HG03442 (cell line): ENCODE measurements around the gene DIP2C.
A peak's percentile ranks its signal among the peaks of the same experiment; 100 is the strongest.

Experiments
- ATAC-seq: cut with Tn5 transposase; IDR thresholded peaks from one replicate; pipeline ENCODE4 v1.9.1; 2021; ENCODE audit warnings: mild to moderate bottlenecking, moderate library complexity; ENCODE audit not compliant: unreplicated experiment

DIP2C gene

DNA sequence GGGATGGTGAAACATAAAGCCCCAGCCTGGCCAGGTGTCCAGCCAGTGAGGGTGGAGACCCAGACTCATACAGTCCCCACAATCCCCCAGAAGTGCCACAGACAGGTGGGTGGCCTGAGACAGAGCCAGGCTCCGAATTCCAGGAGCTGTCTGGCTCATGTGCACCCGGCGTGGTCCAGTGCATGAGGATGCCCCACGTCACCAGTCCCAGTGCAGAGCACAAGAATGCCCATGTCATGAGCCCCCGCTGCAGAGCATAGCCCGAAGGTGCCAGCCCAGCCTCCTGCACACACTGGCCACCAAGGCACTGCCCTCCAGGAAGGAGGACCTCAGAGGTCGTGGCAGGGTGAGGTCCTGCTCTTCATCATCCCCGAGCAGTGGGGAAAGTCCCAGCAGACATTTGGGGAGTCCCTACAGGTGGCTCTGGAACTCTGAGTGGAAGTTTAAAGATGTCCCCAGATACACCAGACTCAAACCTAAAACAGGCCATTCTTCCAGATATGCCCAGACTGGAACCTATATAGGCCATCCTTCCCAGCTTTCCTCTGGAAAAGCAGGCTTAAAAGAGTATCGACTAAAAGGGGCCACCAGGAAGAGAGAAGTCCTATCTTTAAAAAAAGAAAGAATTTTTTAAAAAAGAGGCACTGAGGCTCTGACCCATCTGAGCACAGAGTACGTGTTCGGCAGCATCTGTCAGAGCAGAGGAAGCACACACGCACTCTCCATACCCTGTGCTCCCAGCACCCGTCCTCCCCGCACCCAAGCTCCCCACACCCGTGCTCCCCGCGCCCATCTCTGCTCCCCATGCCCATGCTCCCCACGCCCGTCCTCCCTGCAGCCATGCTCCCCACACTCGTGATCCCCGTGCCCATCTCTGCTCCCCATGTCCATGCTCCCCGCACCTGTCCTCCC lies 11.5 kb downstream of the DIP2C start:
- no peak for ATAC-seq

DNA sequence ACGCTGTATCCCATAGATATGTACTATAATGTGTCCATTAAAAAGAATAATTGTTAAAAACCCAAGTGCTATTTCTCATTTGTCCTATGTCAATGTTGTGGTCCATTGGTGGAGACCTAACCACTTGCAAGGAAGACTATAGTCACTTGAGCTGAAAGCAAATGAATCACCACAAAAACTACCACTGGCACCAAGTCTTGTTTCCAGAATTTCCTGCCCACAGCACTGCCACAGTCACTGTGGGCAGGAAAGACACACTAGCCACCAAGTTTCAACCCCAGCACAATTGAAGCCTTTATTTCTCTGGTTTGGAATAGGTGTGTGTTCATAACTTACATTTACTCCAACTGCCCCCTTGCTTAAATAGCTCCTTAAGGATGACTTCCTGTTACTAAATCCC lies 12.4 kb downstream of the DIP2C start:
- no peak for ATAC-seq

DNA sequence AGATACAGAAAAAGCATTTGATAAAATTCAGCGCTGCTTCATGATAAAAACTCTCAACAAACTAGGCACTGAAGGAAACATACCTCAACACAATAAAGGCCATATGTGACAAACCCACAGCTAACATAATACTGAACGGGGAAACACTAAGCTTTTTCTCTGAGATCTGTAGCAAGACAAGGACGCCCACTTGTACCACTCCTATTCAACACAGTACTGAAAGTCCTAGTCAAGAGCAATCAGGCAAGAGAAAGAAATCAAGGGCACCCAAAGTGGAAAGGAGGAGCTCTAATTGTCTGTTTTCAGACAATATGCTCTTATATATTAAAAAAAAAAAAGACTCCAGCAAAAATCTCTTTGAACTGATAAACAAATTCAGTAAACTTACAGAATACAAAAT lies 13.3 kb downstream of the DIP2C start:
- peak; percentile 53 for ATAC-seq

DNA sequence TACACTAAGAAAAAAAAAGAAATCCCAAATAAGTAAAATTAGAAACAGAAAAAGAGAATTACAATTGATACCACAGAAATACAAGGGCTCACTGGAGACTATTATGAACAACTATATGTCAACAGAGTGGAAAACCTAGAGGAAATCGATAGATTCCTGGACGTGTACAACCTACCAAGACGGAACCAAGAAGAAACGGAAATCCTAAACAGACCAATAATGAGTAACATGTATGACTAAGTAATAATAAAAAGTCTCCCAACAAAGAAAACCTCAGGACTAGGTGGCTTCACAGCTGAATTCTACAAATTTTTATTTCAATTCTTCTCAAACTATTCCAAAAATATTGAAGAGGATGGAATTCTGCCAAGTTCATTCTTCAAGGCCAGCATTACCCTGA lies 13.9 kb downstream of the DIP2C start:
- ATAC-seq: no peak

DNA sequence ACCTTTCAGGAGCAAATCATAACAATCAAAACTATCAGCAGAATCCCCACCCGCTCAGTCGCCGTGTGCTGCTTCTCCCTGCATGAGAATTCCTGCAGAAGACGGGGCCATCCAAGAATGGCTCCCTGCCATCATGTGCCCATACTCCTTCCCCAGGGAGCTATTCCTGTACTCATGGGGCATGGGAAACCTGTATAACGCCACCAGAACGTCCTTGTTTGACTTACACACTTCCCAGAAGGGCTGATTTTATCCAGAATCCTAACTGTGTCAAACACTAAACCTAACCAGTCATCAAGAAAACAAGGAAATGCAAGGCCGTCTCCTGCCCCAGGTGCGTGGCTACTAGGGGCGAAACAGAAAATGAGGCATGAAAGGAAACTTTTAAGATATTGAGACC lies 16.0 kb downstream of the DIP2C start:
- ATAC-seq: no peak

DNA sequence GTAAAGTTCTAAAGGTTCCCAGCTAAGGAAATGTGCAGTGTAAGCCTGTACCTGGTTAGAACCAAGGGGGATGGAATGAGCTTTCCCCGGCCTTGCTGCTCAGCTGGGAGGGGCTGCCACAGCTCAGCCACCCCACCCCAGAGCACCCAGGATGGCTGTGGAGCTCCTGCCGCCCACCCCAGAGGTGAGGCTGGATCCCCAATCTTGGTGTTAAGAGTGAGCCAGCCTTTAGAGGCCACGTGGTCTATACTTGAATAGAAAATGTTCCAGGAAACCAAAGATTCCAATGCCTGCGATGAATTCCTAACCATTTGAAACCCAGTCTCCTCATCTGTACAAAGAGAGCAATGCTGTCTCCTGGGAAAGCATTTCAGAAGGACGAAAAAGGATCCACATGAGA lies 16.5 kb downstream of the DIP2C start:
- no peak for ATAC-seq

DNA sequence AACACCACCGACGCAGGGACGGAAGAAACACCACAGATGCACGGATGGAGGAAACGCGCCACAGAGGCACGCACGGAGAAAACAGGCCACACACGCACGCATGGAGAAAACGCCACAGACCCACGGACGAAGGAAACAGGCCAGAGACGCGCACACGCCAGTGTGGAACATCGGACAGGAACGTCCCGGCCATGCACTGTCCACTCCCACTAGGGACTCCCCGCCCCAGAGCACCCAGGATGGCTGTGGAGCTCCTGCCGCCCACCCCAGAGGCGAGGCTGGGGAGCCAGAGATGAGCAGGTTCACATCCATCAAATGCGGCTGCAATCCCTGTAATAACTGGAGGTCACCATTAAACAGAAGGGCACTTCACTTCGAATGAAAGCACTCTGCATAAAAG lies 17.3 kb downstream of the DIP2C start:
- ATAC-seq: no peak

DNA sequence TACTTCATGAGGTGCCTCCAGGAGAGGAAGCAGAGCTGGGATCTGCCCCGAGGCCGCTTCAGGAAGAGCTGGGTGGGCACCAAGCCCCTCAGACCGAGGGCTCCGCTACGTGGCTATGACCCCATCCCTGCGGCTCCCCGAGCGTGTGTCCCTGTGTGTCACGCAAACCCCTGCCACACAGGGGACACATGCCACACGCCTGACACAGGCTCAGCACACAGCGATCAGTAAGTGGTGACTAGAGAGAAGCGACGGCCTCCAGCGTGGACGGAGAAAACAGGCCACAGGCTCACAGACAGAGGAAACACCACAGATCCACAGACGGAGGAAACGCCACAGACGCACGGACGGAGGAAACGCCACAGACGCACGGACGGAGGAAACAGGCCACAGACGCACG lies 18.5 kb downstream of the DIP2C start:
- ATAC-seq: no peak

DNA sequence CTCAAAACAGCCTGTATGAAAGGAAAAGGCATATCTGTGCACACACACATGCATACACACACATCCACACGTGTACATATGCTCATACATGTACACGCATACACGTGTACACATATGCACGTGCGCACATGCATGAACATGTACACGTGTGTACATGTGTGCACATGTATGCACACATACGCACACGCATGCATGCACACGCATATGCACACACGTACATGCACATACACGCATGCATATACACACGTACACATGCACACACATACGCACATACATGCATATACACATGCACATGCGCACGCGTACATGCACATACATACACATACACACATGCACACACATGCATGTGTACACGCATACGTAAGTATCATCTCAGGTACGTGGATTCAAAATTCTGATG lies 19.4 kb downstream of the DIP2C start:
- ATAC-seq: no peak

DNA sequence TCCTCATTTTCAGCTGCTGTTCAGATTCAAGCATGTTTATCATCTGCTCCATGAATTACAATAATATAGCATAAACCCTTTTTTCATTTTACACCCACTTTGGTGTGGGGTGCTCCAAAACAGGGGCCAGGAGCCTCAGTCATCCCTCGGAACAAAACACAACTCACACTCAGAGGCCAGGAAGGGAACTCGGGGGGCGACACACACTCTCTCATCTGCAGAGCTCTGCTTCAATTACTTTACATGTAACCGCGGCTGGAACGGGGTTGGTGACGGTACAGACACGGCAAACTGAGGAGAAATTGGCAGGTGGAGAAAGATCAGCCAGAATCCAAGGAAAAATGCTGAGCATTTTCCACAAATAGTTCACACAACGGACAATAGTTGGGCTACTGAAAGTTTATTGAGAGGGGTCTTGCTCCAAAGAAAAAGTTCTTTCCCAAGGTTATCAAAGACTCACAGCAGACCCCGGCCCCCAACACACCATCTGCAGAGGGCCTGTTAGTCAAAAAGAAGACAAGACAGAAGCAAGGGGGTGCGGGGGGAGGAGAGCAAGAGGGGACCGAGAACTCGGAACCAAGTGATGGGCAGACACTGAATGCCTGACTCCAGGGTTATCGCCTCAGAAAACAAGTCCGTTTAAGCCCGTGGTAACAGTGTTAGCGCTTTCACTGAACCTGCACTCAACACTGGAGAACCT lies 20.5 kb downstream of the DIP2C start:
- no peak for ATAC-seq

DNA sequence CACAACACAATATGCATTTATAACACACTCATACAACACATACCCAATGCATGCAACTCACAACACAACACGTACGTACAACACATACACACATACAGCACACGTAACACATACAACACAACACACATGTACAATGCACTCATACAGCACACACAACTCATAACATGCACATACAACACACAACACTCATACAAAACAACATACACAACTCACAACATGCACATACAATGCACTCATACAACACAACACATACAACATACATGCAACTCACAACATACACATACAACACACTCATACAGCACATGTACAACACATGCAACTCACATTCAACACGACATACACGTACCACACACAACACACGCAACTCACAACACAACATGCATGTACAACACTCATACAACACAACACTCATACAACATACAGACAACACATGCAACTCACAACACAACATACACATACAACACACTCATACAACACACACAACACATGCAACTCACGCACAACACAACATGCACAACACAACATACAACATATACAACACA lies 21.8 kb downstream of the DIP2C start:
- no peak for ATAC-seq

DNA sequence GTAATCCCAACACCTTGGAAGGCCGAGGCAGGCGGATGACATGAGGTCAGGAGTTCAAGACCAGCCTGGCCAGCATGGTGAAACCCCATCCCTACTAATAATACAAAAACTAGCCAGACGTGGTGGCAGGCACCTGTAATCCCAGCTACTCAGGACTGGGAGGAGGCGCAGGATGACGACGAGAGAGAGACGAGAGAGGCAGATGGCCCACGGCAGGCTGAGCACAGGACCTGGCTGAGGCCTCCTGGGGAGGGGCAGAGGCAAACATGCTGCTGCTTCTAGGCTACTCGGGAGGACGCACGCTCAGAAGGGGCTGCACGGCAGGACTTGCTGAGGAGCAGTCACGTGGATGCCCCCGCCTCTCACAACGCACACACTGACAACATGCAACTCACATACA lies 22.4 kb downstream of the DIP2C start:
- ATAC-seq: no peak

DNA sequence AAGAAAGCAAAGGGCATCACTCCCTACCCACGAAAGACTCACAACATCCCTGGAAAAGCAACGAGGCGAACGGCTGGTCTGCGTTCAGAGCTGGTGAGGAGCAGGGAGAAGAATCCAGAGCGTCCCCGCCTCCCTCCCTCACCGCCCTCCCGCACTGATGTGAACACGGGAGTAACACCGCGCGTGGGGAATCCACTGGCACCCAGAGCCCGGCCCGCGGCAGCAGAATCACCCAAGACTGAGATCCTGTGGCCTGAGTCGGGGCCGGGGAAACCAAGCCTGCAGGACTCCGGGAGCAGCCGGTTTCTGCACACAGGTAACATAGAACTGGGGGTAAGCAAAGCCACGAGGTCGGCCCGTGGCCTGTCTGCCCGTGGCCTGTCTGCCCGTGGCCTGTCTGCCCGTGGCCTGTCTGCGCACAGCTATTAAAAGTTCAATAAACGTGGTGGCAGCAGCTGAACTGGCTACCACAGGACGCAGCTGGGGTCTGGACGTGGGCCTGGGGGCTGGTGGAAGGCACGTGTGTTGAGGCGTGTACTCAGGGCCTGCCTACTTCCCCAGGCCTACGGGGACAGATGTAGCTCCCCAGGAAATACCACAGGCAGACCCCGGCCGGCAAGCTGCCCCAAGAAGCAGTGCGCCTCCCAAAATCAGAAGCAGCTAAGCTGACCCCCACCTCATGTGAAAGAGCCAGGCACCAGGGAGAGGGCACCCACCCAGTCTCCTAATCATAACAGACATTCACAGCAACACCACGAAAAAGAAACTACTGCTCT lies 23.0 kb downstream of the DIP2C start:
- no peak for ATAC-seq

DNA sequence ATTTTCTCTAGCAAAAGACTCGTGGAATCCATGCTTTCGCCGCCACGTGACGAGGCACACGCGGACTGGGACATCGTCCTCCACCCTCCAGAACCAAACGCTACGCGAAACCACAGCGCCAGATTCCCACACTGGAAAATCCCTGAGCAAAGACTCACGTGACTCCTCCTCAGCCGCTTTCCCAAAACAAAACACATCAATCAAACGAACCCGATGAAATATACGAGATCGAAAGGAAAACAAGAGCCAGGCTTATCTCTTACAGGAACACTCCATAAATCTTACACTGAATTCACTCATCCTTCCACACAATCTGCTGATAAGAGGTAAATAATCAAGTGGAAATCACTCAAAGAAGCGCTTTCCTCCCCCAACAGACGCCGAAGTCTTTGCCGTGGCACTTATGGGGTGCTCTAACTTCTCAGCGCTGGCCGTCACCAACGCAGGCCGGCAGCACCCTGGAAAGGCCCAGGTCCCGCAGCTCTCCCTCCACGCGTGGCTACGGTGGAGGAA lies 23.8 kb downstream of the DIP2C start:
- ATAC-seq: no peak

DNA sequence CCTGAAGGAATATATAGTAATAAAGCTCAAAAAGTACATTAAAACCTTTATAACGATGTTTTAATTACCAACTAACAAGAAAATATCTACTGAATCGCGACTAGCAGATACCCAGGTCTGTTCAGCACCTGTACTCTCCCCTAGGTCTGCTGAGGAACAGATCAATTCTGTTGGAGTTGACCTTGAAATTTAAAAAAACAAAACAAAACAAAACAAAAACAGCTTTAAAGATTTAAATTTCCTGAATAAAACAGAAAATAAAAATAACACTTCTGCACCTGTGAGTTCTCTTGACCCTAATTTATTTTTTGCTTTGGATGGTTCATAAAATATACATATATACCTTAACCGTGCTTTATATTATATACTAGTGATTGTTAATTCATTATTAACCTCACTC lies 24.6 kb downstream of the DIP2C start:
- ATAC-seq: no peak

DNA sequence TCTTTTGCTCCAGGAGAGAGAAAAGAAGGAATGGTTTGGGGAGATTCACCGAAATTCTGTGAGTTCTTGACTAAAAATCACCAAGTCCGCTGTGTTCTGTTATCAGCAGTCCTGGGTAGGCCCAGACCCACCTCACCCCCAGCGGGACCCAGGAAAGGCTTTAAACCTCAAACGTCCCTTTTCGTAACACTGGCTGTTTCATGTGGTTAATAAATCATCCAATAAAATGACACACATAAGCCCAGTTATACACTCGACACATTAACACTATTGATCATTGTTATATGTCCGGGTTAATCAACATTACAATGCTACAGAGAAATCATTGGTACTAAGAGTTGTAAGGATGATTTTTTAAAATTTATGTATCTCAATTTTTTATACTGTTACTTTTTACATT lies 25.2 kb downstream of the DIP2C start:
- ATAC-seq: no peak

DNA sequence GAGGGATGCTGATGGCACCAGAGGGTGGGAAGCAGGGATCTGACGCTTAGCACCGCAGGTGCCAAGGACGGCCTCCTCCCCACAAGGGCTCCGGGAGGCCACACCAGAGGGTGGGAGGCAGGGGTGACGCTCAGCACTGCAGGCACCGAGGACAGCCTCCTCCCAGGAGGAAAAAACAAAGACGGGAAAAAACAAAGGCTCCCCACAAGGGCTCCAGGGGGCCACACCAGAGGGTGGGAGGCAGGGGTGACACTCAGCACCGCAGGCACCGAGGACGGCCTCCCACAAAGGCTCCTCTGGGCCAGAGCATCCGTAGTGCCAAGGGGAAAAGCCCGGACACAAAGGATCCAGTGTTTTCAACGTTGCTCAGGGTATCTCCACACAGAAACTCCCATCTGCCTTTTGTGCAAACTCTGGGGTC lies 25.6 kb downstream of the DIP2C start:
- ATAC-seq: no peak

DNA sequence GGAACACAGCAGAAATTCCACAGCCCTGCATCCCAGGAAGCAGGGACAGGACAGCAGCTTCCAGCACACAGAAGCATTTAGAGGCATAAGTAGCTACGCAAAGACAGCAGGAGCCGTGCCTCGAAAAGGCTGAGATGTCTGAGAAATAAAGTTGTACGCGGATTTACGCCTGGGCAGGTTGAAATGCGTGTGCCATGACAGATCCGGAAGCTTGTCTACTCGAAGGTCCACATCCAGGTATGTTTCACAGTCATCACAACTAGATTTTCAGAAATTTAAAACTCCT lies 26.1 kb downstream of the DIP2C start:
- ATAC-seq: no peak

DNA sequence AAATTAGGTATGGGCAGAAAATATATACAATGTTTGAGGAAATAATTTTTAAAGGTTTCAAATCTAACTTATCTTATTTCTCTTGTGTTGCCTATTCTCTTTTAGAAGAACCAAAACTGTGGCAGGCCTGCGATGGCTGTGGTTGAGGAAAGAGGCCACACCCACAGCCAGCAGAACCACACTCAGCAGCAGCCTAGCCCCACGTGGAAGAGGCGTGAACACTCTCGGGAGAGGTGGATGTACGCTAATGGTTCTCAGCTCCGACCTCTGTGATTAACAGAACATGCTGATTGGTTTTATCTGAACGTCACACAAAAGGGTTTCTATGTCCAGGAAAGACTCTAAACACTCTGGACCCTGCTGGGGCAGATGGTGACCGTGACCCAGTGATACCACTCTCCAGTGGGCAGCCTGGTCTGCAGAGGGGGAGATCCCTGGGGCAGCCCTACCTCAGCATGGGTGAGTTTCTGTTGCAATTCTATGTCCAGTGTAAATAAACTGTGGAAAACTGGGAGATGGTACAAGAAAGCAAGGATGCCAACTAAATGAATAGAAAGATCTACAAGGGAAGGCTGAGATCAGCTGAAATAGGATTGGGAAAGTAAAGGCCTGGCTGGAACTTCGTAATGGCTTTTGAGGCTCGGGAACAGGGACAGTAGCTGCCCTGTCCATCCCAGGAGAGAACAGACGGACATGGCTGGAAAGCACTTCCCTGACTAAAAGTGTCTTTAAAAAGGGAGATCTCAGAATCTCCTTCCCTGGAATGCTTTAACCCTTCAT lies 26.6 kb downstream of the DIP2C start:
- no peak for ATAC-seq

DNA sequence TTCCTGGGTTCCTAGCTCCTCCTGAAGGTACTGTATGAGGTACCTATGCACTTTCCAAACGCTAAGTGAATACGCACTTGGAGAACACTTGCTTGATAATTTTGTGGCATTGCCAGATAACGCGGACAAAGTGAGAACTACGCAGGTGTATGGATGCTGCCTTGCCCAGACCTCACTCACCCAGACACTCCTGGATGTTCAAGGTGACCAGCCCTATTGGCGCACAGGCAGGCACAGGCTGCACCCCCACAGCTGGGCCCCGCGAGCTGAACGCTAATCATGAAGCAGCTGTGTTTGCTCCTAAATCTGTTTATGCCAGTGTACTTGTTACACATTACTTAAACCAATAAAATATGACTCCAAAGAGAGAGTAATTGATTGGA lies 27.3 kb downstream of the DIP2C start:
- no peak for ATAC-seq
